Activated B cell treated with CpG ODN at 0.5 μM for 24 hours (primary cell): ENCODE data around the gene ATN1. TPM values are rescaled to one million over a fixed set of nuclear protein-coding genes. Genes with fewer than 3 reads are reported as not detected.
A peak's percentile ranks its signal among the peaks of the same experiment; 100 is the strongest.

Experiments used
- ATAC-seq: fragments of 200-7000 bp; cut with Tn5 transposase; one replicate; pipeline ENCODE4 v1.10.0; 2021; ENCODE audit warnings: low read depth, mild to moderate bottlenecking, moderate library complexity
- CTCF ChIA-PET: fragments of 350-600 bp; sonication (Branson Sonifier 250); formaldehyde crosslinking; loops from one replicate; lab custom pipeline; 2021; ENCODE audit warnings: antibody characterized with exemption; lab: Charles Lee
- POLR2A ChIA-PET: fragments of 350-600 bp; sonication (Branson Sonifier 250); formaldehyde crosslinking; loops from one replicate; lab custom pipeline; 2021; ENCODE audit warnings: antibody characterized with exemption; lab: Charles Lee
- DNase-seq: peaks from one replicate; pipeline ENCODE4 v3.0.0; 2022
- H3K27ac Mint-ChIP-seq: one replicate; pipeline ENCODE4 v1.8.0; 2020; ENCODE audit warnings: mixed read lengths
- H3K27me3 Mint-ChIP-seq: one replicate; pipeline ENCODE4 v1.8.0; 2021; ENCODE audit warnings: mixed read lengths
- H3K36me3 Mint-ChIP-seq: one replicate; pipeline ENCODE4 v1.8.0; 2021; ENCODE audit warnings: low read depth, mixed read lengths
- H3K4me1 Mint-ChIP-seq: one replicate; pipeline ENCODE4 v1.8.0; 2021; ENCODE audit warnings: mixed read lengths
- H3K4me3 Mint-ChIP-seq: one replicate; pipeline ENCODE4 v1.8.0; 2020; ENCODE audit warnings: mild to moderate bottlenecking, mixed read lengths
- H3K9me3 Mint-ChIP-seq: one replicate; pipeline ENCODE4 v1.8.0; 2020; ENCODE audit warnings: mixed read lengths
- CTCF ChIP-seq: fragments of 200-600 bp; IDR thresholded peaks from one replicate; pipeline ENCODE4 v1.8.0; 2022; ENCODE audit warnings: antibody characterized with exemption, mild to moderate bottlenecking
- intact Hi-C: fragments of 100-400 bp; cut with micrococcal nuclease; formaldehyde crosslinking; loops from one replicate; pipeline ENCODE4 v1.15.1; 2024
- total RNA-seq: library from RNA; stranded (reverse); gene quantifications from 2 replicates; pipeline ENCODE4 v1.2.3, GENCODE V29; 2022

Gene ATN1
- total RNA-seq, 1 donor from 2014 or later, result 50.9 TPM

DNA sequence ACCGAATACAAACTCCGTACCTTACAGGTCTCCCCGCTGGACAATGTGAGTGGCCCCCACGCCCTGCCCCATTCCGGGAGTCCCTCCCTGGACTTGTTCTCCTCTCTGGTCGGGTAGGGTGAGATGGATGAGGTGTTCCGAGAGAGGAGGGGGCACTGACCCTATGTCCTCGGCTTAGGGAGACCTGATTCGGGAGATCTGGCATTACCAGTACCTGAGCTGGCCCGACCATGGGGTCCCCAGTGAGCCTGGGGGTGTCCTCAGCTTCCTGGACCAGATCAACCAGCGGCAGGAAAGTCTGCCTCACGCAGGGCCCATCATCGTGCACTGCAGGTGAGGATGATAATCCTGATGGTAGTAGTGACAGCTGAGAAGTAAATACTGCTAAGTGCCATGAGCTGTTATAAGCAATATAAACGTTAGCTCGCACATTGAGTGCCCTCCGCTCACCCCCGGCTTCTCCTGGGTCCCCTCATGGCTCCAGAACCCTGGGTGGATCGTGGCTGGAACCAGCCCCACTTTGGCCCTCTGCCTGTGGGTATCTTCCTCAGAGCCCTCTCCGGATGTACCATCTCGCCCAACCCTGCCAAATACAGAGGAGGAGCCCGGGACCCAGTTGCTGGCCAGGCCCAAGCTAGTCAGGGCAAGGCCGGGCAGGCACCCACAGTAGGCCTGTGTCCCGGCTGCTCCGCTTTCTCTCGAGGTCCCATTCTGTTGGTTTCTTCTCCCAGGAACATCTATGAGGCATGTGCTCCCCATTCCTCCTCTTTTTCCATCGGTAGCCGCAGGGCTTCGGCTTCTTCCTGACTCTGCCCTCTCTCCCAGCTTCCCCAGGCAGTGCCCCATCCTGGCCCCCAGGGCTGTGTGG is 30.2 kb downstream of the ATN1 start:
- H3K36me3 Mint-ChIP-seq, result peaks cover 75% of the 10 kb centered on the region
- ChIA-PET CTCF (interaction anchor here (1.2 to 13.0 kb wide), 3 partner anchors 12 to 154 kb away, joined by 3 to 571 read pairs (median 3); partner anchors contain the start of genes C12orf57, PTPN6 and RNU7-1), POLR2A (interaction anchor here (0.6 to 17.0 kb wide), 6 partner anchors 10 to 323 kb away, joined by 3 to 1516 read pairs (median 8); partner anchors contain the start of genes C12orf57, PTPN6, RNU7-1 and SPSB2)

GRCh38 chr12:6958609-6959057 is 30.9 kb downstream of the ATN1 start:
- intact Hi-C loops, result loop anchor here (1.0 to 10.0 kb wide), 3 partner anchors 7 to 534 kb away; partner anchors contain the start of genes LPAR5 and PTPN6
- H3K27ac Mint-ChIP-seq, result peak overlapping the region; percentile 98
- ATAC-seq, result no peak
- CTCF ChIA-PET, result interaction anchor here (1.2 to 13.0 kb wide), 3 partner anchors 12 to 153 kb away, joined by 3 to 571 read pairs (median 3); partner anchors contain the start of genes C12orf57, PTPN6 and RNU7-1
- H3K27me3 Mint-ChIP-seq, result no peaks in the 10 kb centered on the region
- POLR2A ChIA-PET, result interaction anchor here (0.6 to 17.0 kb wide), 11 partner anchors 10 to 425 kb away, joined by 3 to 1516 read pairs (median 4); partner anchors contain the start of genes C12orf57, COPS7A, GAPDH and PTPN6
- peak overlapping the region; percentile 88 for H3K4me3 Mint-ChIP-seq
- no peak for TF ChIP-seq CTCF
- peaks cover 69% of the 10 kb centered on the region for H3K36me3 Mint-ChIP-seq
- peaks cover 97% of the 10 kb centered on the region for H3K4me1 Mint-ChIP-seq
- H3K9me3 Mint-ChIP-seq, result no peaks in the 10 kb centered on the region
- peak; percentile 27 for DNase-seq

More for the DNA sequence above, 30.2 kb downstream of the ATN1 start:
- Mint-ChIP-seq H3K9me3 (no peaks in the 10 kb centered on the region), H3K27me3 (no peaks in the 10 kb centered on the region), H3K27ac (peak overlapping the region; percentile 98), H3K4me1 (peaks cover 100% of the 10 kb centered on the region), H3K4me3 (peak overlapping the region; percentile 88)
- intact Hi-C loops, result loop anchor here (10.0 kb wide), 2 partner anchors 323 to 533 kb away; partner anchors contain the start of gene LPAR5
- ATAC-seq, result no peak
- TF ChIP-seq CTCF, result no peak
- DNase-seq, result no peak

DNA sequence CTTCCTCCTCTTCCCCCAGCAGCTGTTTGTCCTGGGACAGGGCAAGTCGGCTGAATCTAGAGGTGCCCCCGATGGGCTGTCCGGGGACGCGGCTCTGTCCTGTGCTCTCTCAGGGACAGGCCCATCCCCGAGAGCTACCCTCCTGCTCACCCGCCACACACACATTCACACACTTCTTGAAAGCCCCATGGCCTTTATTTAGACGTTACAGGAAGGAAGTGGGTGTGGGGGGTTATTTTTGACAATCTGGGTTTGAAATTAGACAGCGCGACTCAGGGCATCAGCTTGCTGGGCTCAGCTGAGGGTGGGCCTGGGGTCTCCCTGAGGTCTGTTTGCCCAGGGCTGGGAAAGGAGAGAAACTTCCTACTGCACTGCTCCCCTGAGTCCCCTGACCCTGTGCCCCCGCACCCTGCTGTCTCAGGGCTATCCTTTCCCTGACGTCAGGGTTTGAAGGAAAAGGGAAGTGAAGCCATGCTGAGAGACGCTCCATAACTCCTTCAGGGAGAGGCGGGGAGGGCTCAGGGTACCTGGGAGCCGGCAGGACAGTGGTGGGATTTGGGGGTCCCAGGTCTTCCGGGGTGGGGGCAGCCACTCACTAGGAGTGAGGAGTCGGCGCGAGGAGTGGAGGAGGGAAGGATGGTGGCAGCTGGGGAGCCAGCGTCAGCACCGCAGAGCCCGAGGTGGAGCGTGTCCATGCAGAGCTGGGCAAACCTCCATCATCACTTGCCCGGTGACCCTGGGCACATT is 31.5 kb downstream of the ATN1 start:
- TF ChIP-seq CTCF, result no peak
- intact Hi-C loops, result loop anchor here (1.0 to 10.0 kb wide), 3 partner anchors 8 to 534 kb away; partner anchors contain the start of genes LPAR5 and PTPN6
- ChIA-PET CTCF (interaction anchor here (1.4 to 13.0 kb wide), 3 partner anchors 13 to 35 kb away, joined by 3 to 571 read pairs (median 10); partner anchors contain the start of genes C12orf57, PTPN6 and RNU7-1), POLR2A (interaction anchor here (0.6 to 17.0 kb wide), 14 partner anchors 9 to 425 kb away, joined by 3 to 1516 read pairs (median 4); partner anchors contain the start of genes C12orf57, CLSTN3, COPS7A and GAPDH)
- DNase-seq (peak; percentile 65), ATAC-seq (peak; percentile 62)
- Mint-ChIP-seq H3K9me3 (no peaks in the 10 kb centered on the region), H3K27ac (peak overlapping the region; percentile 98), H3K4me3 (peak overlapping the region; percentile 88), H3K27me3 (no peaks in the 10 kb centered on the region), H3K4me1 (peaks cover 93% of the 10 kb centered on the region), H3K36me3 (peaks cover 63% of the 10 kb centered on the region)

GRCh38 chr12:6959805-6960592 is 32.2 kb downstream of the ATN1 start:
- ChIA-PET CTCF (interaction anchor here (1.4 to 13.0 kb wide), 6 partner anchors 14 to 88 kb away, joined by 3 to 571 read pairs (median 10); partner anchors contain the start of genes C12orf57, LPCAT3, PTPN6 and RNU7-1), POLR2A (interaction anchor here (0.7 to 17.0 kb wide), 14 partner anchors 9 to 170 kb away, joined by 3 to 1516 read pairs (median 4); partner anchors contain the start of genes C12orf57, CLSTN3, EMG1 and LPCAT3)
- H3K4me3 Mint-ChIP-seq, result peak overlapping the region; percentile 88
- no peaks in the 10 kb centered on the region for H3K27me3 Mint-ChIP-seq
- DNase-seq, result no peak
- H3K27ac Mint-ChIP-seq, result peak overlapping the region; percentile 98
- no peak for TF ChIP-seq CTCF
- H3K36me3 Mint-ChIP-seq, result peaks cover 58% of the 10 kb centered on the region
- H3K9me3 Mint-ChIP-seq, result no peaks in the 10 kb centered on the region
- ATAC-seq, result no peak
- intact Hi-C loops, result loop anchor here (1.0 to 10.0 kb wide), 3 partner anchors 9 to 535 kb away; partner anchors contain the start of genes LPAR5 and PTPN6
- peaks cover 93% of the 10 kb centered on the region for H3K4me1 Mint-ChIP-seq
